Measurements from ENCODE around the gene TEX36.
"Not testable (repeated sequence)": the region's sequence is repeated elsewhere in the genome, so short reads cannot be mapped to it uniquely, and the experiment has no call there.

TEX36 gene

DNA sequence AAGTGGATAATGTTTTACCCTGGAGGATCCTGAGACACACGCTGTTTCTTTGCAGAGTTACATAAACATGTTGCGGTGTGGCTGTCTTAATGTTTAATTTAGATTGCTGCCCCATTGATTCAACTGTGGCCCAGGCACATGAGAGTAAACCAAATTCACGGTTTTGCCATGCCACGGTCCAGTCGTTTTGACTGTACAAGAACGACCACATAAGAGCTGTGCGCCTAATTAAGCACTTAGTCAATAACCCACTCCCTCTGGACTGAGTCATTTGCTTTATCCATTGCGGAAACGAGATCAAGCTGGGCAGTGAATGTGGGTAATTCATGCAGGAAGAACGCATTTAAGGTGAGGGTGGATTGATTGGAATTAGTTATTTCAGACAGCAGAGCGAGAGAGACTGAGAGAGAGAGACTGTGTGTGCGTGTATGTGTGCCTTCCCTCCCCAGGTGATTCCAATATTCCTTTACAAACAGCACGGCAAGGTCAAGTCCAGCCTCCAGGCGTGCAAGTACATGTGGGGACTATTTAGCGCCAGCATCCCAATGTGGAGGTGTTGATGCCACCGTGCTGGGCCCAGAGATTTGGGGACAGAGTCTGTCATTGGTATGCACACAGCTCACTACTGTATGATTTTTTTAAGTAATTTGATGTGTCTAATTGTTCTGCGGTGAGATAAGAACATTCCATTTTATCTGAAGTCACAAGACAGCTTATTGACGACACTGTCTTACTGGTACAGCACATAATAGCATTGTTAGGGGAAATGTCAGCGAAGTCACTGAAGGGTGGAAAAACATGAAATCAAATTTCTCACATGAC, 8.4 kb upstream of the TEX36 start:
- DNase-seq = no peak

GRCh38 chr10:125689955-125690569, 7.1 kb upstream of the TEX36 start:
- DNase-seq = no peak

GRCh38 chr10:125687507-125688185, 4.7 kb upstream of the TEX36 start:
- DNase-seq = no peak

- no peak for DNase-seq
Observed at GRCh38 chr10:125684581-125684980, 1.6 kb upstream of the TEX36 start.

DNA sequence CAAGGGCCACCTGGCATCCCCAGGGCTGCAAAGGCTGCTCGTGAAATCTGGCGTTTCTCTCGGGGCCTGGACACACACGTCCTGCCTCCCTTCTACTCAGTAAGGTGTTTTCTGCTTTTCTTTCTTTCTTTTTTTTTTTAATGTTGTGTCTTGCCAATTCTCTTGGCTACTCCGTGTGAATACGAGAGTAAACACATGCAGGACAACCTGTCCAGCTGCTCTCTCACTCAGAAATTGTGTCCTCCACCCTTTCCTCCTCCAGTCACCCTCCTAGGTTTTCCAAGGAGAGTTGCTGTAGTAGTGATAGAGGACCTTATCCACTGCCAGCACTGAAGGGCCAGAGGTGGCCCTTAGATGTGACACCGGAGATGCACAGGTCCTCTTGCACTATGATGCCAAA, 858 bp upstream of the TEX36 start:
- DNase-seq = no peak

DNA sequence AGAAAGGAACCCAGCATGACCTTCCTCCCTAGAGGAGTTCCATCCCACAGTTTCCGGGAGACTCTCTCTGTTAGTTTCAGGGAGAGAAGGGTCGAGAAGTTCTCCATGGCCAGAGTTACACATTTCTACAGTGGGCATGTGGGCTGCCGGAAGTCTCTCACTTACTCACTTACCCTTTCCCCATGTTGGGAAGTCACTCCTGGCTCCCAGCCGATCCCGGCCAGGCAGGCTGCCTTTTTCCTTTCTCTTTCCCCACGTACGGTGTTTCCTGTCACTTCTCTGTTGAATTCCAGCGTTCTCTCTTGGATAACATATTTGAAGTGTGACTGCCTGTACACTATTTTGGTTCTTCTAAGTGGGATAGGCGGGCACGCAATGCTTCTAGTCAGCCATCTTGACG, 3.5 kb downstream of the TEX36 start:
- DNase-seq = no peak

DNA sequence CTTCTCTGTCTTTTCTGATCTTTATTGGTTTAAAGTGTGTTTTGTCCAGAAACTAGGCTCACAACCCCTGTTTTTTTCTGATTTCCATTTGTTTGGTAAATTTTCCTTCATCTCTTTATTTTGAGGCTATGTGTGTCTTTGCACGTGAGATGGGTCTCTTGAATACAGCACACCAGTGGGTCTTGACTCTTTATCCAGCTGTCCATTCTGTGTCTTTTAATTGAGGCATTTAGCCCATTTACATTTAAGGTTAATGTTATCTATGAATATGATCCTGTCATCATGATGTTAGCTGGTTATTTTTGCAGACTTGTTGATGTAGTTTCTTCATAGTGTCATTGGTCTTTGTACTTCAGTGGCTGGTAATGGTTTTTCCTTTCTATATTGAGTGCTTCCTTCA, 10.1 kb downstream of the TEX36 start:
- DNase-seq = no peak

- no peak for DNase-seq
Observed at GRCh38 chr10:125662584-125662983, 20.4 kb downstream of the TEX36 start.

DNA sequence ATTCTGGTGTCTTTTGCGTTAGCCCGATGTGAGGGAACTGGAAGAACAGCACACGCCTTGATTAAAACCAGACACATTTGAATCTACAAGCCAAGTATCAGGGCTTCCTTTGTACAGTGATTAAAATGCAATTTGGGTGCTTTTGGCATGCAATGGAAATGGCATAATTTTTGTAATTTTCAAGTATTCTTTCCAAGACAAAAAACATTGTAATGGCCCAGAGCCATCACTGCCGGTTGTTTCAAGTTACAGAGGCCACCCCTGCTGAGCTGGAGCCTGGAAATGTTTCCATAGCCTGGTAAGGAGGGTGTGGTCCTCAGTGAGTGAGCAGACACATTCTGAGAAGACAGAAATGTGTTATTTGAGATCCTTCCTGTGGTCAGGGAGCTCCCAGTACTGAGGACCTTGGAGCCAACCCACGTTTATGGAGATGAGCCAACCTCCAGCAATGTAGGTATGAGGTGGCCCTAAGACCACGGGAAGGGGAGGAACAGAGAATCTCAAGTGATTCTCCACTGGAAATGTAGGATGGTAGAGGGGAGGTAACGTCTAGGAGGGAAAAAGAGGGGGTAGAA, 20.9 kb downstream of the TEX36 start:
- DNase-seq = no peak

GRCh38 chr10:125661431-125661940, 21.5 kb downstream of the TEX36 start:
- DNase-seq = no peak

DNA sequence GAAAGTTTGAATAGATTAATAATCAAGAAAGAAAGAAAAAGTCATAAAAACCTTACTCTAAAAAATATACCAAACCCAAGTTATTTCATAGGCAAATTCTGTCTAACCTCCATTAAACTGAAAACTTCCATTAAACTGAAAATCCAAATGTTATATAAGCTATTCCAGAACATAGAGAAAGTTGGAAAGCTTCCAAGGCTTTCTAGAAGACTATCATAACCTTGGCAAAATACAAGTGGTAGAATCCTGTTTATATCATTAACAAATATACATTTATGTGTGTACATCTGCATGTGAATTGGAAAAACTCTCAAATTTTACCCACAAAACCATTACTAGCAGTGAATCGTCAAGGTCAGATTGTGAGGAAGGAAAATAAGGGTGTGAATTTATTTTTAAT, 23.9 kb downstream of the TEX36 start:
- DNase-seq = no peak

- DNase-seq = no peak
Observed at GRCh38 chr10:125656523-125656922, 26.4 kb downstream of the TEX36 start.

DNA sequence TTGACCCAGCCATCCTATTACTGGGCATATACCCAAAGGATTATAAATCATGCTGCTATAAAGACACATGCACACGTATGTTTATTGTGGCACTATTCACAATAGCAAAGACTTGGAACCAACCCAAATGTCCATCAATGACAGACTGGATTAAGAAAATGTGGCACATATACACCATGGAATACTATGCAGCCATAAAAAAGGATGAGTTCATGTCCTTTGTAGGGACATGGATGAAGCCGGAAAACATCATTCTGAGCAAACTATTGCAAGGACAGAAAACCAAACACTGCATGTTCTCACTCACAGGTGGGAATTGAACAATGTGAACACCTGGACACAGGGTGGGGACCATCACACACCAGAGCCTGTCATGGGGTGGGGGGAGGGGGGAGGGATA, 29.9 kb downstream of the TEX36 start:
- not testable (repeated sequence) for DNase-seq

DNA sequence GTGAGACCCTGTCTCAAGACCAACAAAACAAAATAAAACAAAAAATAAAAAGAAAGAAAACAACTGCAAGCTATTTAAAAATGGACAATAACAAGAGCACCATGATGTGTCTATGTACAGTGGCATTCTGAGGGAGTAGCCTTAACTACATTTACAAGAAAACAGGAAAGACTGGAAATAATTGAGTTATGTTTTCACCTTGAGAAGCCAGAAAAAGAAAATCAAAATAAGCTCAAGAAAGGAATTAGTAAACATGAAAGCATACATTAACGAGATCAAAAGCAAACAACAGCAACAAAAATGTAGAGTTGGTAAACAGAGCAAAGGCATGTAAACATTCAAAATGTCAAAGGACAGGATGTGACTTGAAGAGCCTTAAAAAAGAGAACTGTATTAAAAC, 36.7 kb downstream of the TEX36 start:
- DNase-seq = no peak

- DNase-seq = no peak
Observed at GRCh38 chr10:125641398-125641797, 41.6 kb downstream of the TEX36 start.

DNA sequence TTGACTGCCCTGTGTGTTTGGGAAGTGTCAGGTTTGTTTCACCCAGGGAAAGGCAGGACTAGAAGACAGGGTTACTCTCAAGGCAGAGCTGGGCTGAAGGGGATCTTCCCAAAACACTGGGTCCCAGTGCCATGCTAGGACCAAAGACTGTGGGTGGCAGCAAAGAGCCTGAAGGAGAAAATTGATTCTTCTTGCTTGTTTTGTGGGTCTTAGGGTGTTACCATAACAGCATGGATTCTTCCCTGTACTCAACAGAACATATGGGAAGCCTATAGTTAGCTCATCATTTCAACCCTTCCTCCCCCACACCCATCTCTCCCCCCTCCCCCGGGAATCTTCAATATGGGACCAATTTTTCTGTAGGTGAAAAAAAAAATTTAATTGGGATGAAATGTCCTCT, 42.3 kb downstream of the TEX36 start:
- no peak for DNase-seq

GRCh38 chr10:125639846-125640245, 43.1 kb downstream of the TEX36 start:
- DNase-seq = no peak

DNA sequence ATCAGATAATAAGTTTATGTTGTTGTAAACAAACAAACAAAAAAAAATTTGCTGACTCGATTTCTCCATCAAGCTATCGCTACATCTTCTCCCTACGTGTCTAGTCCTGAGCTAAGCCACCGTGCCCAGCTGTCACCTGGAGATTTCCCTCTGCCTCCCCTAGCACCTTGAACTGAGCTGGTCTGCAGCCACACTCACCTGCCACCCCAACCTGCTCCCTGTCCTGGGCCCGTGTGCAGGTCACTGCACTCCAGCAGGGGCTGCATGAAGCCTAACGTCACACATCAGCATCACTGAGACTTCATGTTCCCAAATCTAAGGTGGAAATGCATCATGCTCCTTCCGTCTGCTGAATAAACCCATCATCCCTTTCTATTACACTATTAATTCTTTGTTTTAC, 44.4 kb downstream of the TEX36 start:
- DNase-seq = no peak

- no peak for DNase-seq
Observed at GRCh38 chr10:125637496-125637895, 45.5 kb downstream of the TEX36 start.

DNA sequence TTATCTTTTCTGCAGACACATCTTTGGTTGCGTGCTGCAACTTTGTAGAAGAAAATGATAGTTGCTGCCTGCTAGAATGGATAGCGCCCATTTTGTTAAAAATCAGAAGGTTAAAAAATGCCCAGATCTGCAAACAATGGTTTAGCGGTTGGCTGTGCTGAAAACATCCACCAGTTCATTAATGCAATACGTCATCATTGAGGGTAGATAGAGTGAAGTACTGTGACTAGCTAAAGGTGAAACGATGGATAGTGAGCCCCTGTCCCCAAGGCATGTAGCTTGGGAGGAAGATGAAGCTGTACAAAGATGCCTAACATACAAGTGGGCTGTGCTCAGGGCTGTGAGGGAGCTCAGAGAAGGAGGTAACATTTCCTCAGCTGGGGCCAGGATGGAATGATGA, 48.4 kb downstream of the TEX36 start:
- DNase-seq = no peak

DNA sequence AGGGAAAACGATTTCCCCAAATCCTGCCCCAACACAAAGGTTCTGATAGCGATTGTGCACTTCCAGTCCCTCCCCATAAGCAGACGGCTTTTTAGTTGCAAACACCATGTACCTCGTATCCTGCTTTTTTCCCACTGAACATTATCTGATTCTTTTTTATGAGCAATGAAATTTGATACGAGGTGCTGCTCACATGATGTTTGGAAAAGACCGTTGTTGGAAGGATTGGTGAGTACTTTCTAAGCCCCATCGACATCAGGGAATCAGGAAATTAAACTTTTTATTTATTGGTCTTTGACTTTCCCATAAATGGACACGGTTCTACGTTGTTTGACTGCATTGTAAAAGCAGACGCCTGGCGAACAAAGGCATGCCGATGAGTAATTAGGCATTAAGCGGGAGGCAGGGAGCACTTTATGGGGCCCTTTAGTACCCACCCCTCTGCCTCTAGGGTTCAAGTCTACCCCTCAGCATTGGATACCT, 49.4 kb downstream of the TEX36 start:
- DNase-seq = no peak

- no peak for DNase-seq
Observed at GRCh38 chr10:125631806-125632205, 51.2 kb downstream of the TEX36 start.

- no peak for DNase-seq
Observed at GRCh38 chr10:125629758-125630376, 53.1 kb downstream of the TEX36 start.

All from CD4-positive, alpha-beta T cell treated with Interleukin-17A for 4 hours (primary cell).